ENCODE results near the gene PRSS38.

The PRSS38 gene

GRCh38 chr1:227815468-227816409, at the start of gene PRSS38:
Gene PRSS38, plus strand, starts transcription at chr1:227815675. Its CDS starts 42 bp downstream, at chr1:227815717.
- DNase-seq (ENCODE audit: insufficient read length, low spot score) (no peak), FAIRE-seq (no peak)

GRCh38 chr1:227766015-227766634, 49.4 kb upstream of the PRSS38 start:
- no peak for FAIRE-seq
- no peak for DNase-seq (ENCODE audit: insufficient read length, low spot score)

- FAIRE-seq: no peak
- no peak for DNase-seq (ENCODE audit: insufficient read length, low spot score)
Observed at GRCh38 chr1:227766653-227767277, 48.7 kb upstream of the PRSS38 start.

- DNase-seq (ENCODE audit: insufficient read length, low spot score) (no peak), FAIRE-seq (no peak)
Observed at GRCh38 chr1:227767401-227768124, 47.9 kb upstream of the PRSS38 start.

GRCh38 chr1:227768125-227768439, 47.4 kb upstream of the PRSS38 start:
- no peak for FAIRE-seq
- no peak for DNase-seq (ENCODE audit: insufficient read length, low spot score)

- DNase-seq (ENCODE audit: insufficient read length, low spot score): no peak
- FAIRE-seq: no peak
Observed at GRCh38 chr1:227768640-227769039, 46.8 kb upstream of the PRSS38 start.

GRCh38 chr1:227769047-227769935, 46.2 kb upstream of the PRSS38 start:
- FAIRE-seq (no peak), DNase-seq (ENCODE audit: insufficient read length, low spot score) (no peak)

GRCh38 chr1:227769936-227770494, 45.5 kb upstream of the PRSS38 start:
- no peak for FAIRE-seq
- no peak for DNase-seq (ENCODE audit: insufficient read length, low spot score)

- FAIRE-seq: no peak
- no peak for DNase-seq (ENCODE audit: insufficient read length, low spot score)
Observed at GRCh38 chr1:227770812-227771211, 44.7 kb upstream of the PRSS38 start.

- DNase-seq (ENCODE audit: insufficient read length, low spot score): no peak
- no peak for FAIRE-seq
Observed at GRCh38 chr1:227771326-227771725, 44.1 kb upstream of the PRSS38 start.

GRCh38 chr1:227771771-227772170, 43.7 kb upstream of the PRSS38 start:
- FAIRE-seq (no peak), DNase-seq (ENCODE audit: insufficient read length, low spot score) (no peak)

GRCh38 chr1:227773558-227773957, 41.9 kb upstream of the PRSS38 start:
- DNase-seq (ENCODE audit: insufficient read length, low spot score) (no peak), FAIRE-seq (no peak)

GRCh38 chr1:227774051-227774731, 41.3 kb upstream of the PRSS38 start:
- no peak for DNase-seq (ENCODE audit: insufficient read length, low spot score)
- no peak for FAIRE-seq

GRCh38 chr1:227774821-227775661, 40.4 kb upstream of the PRSS38 start:
- DNase-seq (ENCODE audit: insufficient read length, low spot score) (no peak), FAIRE-seq (no peak)

- no peak for FAIRE-seq
Observed at GRCh38 chr1:227775841-227776240, 39.6 kb upstream of the PRSS38 start.

GRCh38 chr1:227776331-227776771, 39.1 kb upstream of the PRSS38 start:
- FAIRE-seq (no peak), DNase-seq (ENCODE audit: insufficient read length, low spot score) (no peak)

More at GRCh38 chr1:227775841-227776240, 39.6 kb upstream of the PRSS38 start:
- no peak for DNase-seq (ENCODE audit: insufficient read length, low spot score)

GRCh38 chr1:227777156-227777555, 38.3 kb upstream of the PRSS38 start:
- no peak for FAIRE-seq
- no peak for DNase-seq (ENCODE audit: insufficient read length, low spot score)

- DNase-seq (ENCODE audit: insufficient read length, low spot score): no peak
- no peak for FAIRE-seq
Observed at GRCh38 chr1:227777646-227778045, 37.8 kb upstream of the PRSS38 start.
